Epidermal melanocyte (primary cell): ENCODE data around the gene CPNE4.
A peak's percentile ranks its signal among the peaks of the same experiment; 100 is the strongest.
"Not testable (repeated sequence)": the region's sequence is repeated elsewhere in the genome, so short reads cannot be mapped to it uniquely, and the experiment has no call there.

Source experiments
- DNase-seq: peaks from one replicate; pipeline ENCODE4 v3.0.0; 2011; ENCODE audit warnings: low spot score; ENCODE audit not compliant: insufficient read length

The CPNE4 gene

GRCh38 chr3:131962982-131963381 lies 71.8 kb downstream of the CPNE4 start:
- no peak for DNase-seq

- DNase-seq = no peak
Measured at GRCh38 chr3:131960324-131960723, 74.5 kb downstream of the CPNE4 start.

- DNase-seq = no peak
Measured at GRCh38 chr3:131957980-131958379, 76.8 kb downstream of the CPNE4 start.

- no peak for DNase-seq
Measured at GRCh38 chr3:131957511-131957910, 77.3 kb downstream of the CPNE4 start.

GRCh38 chr3:131948806-131949205 lies 86.0 kb downstream of the CPNE4 start:
- DNase-seq = no peak

GRCh38 chr3:131944676-131945075 lies 90.1 kb downstream of the CPNE4 start:
- DNase-seq = no peak

- DNase-seq = no peak
Measured at GRCh38 chr3:131933665-131934064, 101.1 kb downstream of the CPNE4 start.

GRCh38 chr3:131928593-131928992 lies 106.2 kb downstream of the CPNE4 start:
- DNase-seq = no peak

GRCh38 chr3:131925571-131925970 lies 109.2 kb downstream of the CPNE4 start:
- no peak for DNase-seq

GRCh38 chr3:131922356-131922755 lies 112.5 kb downstream of the CPNE4 start:
- no peak for DNase-seq

- DNase-seq = no peak
Measured at GRCh38 chr3:131917006-131917405, 117.8 kb downstream of the CPNE4 start.

GRCh38 chr3:131914090-131914691 lies 120.6 kb downstream of the CPNE4 start:
- no peak for DNase-seq

GRCh38 chr3:131912255-131912654 lies 122.6 kb downstream of the CPNE4 start:
- no peak for DNase-seq

- DNase-seq = no peak
Measured at GRCh38 chr3:131907796-131908195, 127.0 kb downstream of the CPNE4 start.

GRCh38 chr3:131903988-131904415 lies 130.8 kb downstream of the CPNE4 start:
- peak; percentile 34 for DNase-seq

GRCh38 chr3:131901686-131902085 lies 133.1 kb downstream of the CPNE4 start:
- DNase-seq = no peak

GRCh38 chr3:131900891-131901290 lies 133.9 kb downstream of the CPNE4 start:
- no peak for DNase-seq

- no peak for DNase-seq
Measured at GRCh38 chr3:131899021-131899420, 135.8 kb downstream of the CPNE4 start.

- DNase-seq = no peak
Measured at GRCh38 chr3:131898346-131898745, 136.5 kb downstream of the CPNE4 start.

- DNase-seq = no peak
Measured at GRCh38 chr3:131896285-131896684, 138.5 kb downstream of the CPNE4 start.

- no peak for DNase-seq
Measured at GRCh38 chr3:131895766-131896165, 139.0 kb downstream of the CPNE4 start.

- DNase-seq = no peak
Measured at GRCh38 chr3:131892331-131892730, 142.5 kb downstream of the CPNE4 start.

- DNase-seq = not testable (repeated sequence)
Measured at GRCh38 chr3:131885871-131886270, 148.9 kb downstream of the CPNE4 start.
